GM18861 (cell line): Measurements from ENCODE around the gene NEUROD4.

ENCODE experiments used
- ATAC-seq: cut with Tn5 transposase; IDR thresholded peaks from one replicate; pipeline ENCODE4 v1.9.1; 2021; ENCODE audit not compliant: unreplicated experiment

Gene NEUROD4

DNA sequence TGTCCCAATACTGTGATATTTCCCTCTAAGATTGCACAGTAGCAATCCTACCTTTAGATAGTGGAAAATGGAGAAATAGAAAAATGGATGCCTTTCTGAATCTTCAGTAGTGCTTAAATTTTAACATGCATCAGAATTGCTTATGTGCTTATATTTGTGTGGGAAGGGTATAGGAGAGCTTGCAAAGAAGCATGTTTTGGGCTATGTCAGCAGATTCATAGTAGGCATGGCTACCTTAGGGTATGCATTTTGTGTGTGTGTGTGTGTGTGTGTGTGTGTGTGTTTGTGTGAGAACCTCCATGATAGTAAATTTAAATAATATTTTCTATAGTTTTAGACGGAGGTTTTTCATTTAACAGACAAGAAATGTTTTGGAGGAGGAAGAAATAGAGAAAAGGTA lies 38.3 kb downstream of the NEUROD4 start:
- no peak for ATAC-seq

DNA sequence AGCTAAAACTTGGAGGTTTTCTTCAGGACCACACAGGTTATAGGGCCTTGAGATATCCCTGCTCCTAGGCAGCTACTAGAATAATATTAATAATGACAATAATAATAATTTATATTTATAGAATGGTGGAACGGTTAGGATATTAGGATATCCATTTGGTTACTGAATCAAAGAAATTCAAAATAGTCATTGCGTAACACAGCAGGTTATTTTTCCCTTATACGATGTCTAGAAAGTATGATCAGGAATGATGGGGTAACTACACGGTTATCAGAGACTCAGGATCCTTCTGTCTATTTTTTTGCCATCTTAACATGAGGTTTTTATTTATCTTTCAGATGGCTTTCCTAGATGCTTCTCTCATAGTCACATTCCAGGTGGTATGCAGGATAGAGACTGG lies 39.0 kb downstream of the NEUROD4 start:
- no peak for ATAC-seq

DNA sequence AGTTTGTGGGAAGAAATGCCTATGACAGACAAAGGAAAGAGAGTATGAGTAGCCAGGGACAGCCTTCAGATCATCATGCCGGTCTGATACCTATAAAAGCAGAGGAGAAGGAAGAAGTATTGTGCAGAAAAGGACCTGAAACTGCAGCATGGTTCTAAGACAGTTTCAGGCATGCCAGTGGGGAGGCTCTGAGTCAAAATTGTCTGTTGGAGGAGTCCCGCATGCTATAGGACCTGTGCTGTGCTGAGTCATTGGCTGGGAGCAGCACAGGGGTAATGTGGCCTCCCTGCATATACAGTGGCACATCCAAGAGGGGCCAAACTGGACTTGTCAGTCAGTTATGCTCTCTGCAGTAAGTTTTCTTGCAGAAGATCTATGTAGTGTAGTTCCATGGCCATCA lies 40.7 kb downstream of the NEUROD4 start:
- peak; percentile 99 for ATAC-seq

DNA sequence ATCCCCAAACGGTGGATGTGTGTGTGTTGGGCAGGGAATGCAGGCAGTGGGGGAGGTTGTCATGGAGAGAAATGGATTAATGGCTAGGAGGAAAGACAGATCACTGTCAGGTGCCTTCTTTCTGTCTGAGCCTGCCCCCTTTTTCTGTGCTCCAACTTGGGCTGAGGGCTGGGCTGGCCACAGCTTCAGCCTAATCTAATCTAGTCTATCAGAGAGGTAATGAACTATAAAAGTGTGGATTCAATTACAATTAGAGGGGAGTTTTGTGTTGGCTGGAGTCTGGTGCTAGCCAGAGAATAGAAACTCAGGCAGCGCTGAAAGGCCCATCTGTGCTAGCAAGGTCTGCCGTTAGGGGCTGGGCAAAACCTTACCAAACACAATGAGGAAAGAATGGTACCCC lies 41.2 kb downstream of the NEUROD4 start:
- no peak for ATAC-seq

DNA sequence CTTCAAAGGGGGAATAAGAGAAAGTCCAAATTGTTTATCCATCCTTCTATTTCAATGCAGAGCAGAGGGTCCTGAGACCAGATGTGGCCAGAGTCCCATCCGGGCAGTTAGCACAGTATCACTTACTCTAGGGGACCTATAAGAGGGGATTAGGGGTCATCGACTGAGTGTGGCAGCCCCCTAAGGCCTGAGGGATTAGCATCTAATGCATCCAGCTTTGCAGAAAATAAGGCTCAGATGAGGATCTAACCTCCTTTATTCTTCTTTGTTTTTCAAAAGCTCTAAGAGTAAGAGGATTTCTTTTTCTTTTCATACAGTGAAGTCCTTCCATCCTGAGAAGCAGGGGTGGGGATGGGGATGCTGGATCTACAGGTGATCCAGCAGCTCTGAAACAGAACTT lies 43.5 kb downstream of the NEUROD4 start:
- no peak for ATAC-seq

DNA sequence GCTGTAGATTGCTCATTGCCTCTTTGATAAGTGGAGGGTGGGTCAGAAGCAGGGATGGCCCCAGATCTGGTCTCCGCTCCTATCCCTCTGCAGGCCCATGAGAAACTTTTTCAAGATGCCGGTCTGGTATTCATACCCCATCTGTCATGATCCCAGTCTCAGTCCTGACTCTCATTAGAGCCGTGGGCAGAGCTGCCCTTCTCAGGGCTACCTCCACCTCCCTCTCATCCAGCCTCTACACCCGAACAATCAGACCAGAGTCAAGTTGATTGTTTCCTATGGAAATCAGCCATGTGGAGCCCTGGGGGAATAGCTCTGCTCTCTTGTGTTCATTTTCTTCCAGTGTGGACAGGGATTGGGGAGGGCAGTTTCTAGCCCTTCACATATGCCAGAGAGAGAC lies 45.8 kb downstream of the NEUROD4 start:
- ATAC-seq, result no peak

DNA sequence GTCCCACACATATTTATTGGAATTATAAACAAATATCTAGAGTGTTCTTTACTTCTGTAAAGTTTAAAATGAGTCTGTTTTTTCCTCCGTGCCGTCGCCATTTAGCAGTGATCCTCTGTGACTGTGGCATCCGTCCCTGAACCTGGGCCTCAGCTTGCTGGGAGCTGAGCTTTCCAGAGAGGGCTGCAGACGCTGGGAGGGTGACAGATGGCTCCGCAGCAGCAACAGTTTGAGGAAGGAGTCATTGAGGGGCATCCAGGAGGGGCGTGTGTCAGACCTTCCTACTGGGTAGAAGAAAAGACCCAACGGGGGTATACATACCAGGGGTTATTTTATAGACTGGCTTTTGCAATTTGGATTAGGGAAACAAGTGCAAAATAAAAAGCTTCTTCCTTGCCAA lies 47.9 kb downstream of the NEUROD4 start:
- no peak for ATAC-seq

DNA sequence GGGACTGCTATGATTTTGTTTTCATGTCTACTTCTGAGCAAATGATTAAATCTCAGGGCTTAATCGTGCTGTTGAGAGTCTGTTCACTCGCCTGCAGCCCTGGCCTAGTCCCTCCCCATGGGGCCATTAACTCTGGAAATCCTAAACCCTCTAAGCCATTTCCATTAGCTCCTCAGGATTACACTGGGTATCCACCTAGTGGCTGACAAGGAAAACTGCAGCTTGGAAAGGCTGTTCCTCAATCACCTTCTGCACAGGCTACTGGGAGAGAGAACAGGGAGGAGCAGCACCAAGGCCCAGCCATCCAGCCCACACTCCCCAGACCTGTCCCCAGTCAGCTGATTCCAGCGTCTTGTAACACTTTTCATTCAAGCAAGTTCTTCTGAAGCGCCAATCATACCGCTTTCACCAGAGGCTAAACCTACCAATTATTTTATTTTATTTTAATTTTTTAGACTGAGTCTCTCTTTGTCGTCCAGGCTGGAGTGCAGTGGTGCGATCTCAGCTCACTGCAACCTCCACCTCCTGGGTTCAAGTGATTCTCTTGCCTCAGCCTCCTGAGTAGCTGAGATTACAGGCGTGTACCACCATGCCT lies 48.7 kb downstream of the NEUROD4 start:
- ATAC-seq, result peak; percentile 53

DNA sequence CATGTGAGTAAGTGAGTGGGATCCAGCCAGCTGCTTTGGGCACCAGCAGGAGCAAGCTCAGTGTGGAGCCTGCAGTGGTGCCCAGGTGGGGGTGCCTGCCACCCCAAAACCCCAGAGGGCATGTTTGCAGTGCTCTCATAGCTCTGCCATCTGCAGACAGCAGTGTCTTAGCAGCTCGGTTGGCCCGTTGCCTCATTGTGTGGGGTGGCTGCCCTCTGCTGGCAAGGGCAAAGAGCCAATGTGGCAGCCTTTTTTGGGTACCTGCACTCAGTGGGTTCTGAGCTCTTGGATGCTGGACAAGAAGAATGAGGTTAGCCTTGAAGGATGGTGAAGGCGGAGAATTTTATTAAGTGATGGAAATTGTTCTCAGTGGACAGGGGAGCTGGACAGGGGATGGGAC lies 52.3 kb downstream of the NEUROD4 start:
- ATAC-seq, result peak; percentile 57

DNA sequence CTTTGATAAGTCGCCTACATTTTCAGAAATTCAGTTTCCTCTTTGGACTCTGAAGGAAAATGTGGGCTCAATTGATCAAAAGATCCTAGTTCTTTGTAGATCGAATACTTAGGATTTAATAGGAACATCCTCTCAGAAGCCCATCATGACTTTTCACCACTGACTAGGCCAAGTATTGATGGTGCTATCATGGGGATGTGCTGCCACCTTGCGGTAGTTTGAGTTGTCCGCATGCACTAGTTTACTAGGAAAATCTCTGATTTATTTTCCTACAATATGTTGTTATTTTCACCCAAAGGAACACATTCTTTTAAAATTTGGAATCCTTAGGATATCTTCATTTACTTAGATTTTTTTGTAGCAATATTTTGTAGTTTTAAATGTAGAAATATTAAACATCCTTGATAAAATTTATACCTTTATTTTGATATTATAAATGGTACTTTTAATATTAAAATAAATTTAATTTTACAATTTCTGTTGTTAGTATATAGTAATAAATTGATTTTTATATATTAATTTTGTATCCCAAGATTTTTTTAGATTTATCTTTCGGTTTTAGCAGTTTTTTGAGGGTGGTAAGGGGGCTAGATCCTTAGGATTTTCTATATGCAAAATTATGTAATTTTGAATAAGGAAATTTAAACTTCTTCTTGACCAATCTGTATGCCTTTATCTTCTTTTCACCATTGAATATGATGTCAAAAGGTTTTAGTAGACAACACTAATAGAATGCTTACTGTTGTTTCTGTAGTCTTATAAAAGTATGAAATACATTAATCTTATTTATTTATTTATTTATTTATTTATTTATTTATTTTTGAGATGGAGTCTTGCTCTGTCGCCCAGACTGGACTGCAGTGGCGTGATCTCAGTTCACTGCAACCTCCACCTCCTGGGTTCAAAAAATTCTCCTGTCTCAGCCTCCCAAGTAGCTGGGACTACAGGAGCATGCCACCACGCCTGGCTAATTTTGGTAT lies 53.6 kb downstream of the NEUROD4 start:
- no peak for ATAC-seq

DNA sequence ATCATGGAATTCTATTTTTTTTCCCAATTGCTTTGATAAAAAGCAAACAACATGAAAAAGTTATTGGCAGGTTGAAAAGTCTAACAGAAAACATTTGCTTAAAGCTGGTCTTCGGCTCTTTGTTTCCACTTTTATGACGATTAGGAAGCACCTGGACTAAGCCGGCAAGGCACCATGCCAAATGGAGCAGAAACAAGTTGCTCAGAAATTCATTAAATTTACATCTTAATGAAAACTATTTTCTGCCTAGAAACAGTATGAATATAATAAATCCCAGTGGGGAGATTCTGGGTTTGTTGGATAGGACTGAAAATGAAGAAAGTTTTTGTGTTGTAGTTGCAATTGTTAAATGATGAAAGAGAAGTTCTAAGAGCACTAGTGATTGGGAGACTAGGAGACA lies 55.0 kb downstream of the NEUROD4 start:
- no peak for ATAC-seq
